Heart left ventricle (tissue), 13 donors: ENCODE results near the gene GRIN2A.

Source experiments
- POLR2A ChIP-seq, 2 donors: fragments of 450-650 bp; IDR thresholded peaks; one replicate each; pipeline ENCODE4 v1.6.1; 2017; ENCODE audit warnings: antibody characterized with exemption in 2 of 2, mild to moderate bottlenecking in 2 of 2, moderate library complexity in 2 of 2
- TF ChIP-seq, protein P1 (sequence below), 12 donors: fragments of 200-600 bp; sonication (generic) in 4 of 12; IDR thresholded peaks; one replicate each; pipeline versions ENCODE4 v1.5.0 to v1.8.0; 2018 to 2022; ENCODE audit warnings: antibody characterized with exemption in 12 of 12, mild to moderate bottlenecking in 5 of 12
- donor health status: ischemic (EF 13 %, LVEDD 7.1; RV severe dilation, severe dysfunction).
- donor health status: DM: no; HTN: yes; CAD: no.
- donor health status: DM: no; HTN: no; CAD: no.
- donor health status: ischemic (EF 25% LVEDD 6.9; RV normal size, moderate dysfunction).
- donor health status: ischemic (EF 25% LVEDD 5.7; RV mildly dilated, moderate dysfunction).
- donor health status: ischemic (EF 35%, LVEDD 5.7; RV mildly dilated, moderate dysfunction).
- donor health status: nonischemic (EF 11% LVEDD 7.7; RV severe dilation, severe dysfunction).
- donor health status: DM: yes; HTN: yes; CAD: no.
- donor health status: PGD.
- donor health status: ischemic (EF 29% LVEDD 5.4; RV normal size, mild dysfunction).
- donor health status: nonischemic (EF 23%, LVEDD 6.1; RV moderate dilation, normal function).

DNA sequence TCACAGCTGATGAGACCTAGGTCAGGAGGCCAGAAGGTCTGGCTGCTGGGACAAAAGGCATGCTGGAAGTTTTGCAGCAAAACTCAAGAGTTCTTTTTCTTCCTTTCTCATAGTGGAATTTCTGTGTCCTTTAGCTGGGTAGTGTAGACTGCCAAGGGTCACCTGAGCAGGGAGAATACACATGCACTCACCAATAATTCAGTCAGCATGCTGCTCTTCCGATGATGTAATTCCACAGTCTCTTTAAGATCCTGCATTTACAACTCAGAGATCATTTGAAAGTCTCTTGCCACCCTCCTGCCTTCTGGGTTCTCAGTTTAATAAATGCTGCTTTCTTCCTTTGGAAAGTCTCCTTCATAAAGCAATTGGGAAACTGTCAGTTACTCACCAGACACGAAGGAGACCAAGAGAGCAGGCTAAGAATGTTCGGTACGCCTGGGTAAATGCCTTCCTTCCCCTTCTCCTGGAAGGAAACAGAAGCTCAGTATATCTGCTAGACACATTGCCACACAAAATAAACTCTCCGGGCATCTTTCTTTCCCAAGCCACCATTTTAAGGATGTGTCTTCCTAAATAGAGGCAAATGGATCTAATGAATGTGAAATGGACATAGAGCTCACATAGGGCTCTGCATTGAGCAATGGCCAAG, 473.1 kb downstream of the GRIN2A start:
- TF ChIP-seq, protein P1, sequence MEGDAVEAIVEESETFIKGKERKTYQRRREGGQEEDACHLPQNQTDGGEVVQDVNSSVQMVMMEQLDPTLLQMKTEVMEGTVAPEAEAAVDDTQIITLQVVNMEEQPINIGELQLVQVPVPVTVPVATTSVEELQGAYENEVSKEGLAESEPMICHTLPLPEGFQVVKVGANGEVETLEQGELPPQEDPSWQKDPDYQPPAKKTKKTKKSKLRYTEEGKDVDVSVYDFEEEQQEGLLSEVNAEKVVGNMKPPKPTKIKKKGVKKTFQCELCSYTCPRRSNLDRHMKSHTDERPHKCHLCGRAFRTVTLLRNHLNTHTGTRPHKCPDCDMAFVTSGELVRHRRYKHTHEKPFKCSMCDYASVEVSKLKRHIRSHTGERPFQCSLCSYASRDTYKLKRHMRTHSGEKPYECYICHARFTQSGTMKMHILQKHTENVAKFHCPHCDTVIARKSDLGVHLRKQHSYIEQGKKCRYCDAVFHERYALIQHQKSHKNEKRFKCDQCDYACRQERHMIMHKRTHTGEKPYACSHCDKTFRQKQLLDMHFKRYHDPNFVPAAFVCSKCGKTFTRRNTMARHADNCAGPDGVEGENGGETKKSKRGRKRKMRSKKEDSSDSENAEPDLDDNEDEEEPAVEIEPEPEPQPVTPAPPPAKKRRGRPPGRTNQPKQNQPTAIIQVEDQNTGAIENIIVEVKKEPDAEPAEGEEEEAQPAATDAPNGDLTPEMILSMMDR (IDR thresholded peaks at IDR 0.05): no peak
- TF ChIP-seq POLR2A (IDR thresholded peaks at IDR 0.05): no peak
